ENCODE data around the gene NDUFA11.
"Not testable (repeated sequence)": the region's sequence is repeated elsewhere in the genome, so short reads cannot be mapped to it uniquely, and the experiment has no call there.

The NDUFA11 gene

GRCh38 chr19:5857203-5858081 is 46.1 kb downstream of the NDUFA11 start:
- DNase-seq (ENCODE audit: low read depth) = no peak

- DNase-seq (ENCODE audit: low read depth) = not testable (repeated sequence)
Measured at GRCh38 chr19:5855151-5855550, 48.4 kb downstream of the NDUFA11 start.

DNA sequence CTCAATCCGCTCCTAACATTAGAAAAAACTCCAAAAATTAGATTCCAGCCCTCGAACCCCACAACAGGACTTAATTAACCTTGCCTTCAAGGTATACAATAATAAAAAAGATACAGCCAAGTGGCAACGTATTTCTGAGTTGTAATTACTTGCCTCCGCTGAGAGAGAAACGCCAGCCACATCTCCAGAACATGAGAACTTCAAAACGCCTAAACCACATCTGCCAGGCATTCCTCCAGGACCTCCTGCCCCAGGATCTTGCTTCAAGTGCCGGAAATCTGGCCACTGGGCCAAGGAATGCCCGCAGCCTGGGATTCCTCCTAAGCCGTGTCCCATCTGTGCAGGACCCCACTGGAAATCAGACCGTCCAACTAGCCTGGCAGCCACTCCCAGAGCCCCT is 49.5 kb downstream of the NDUFA11 start:
- not testable (repeated sequence) for DNase-seq (ENCODE audit: low read depth)

DNA sequence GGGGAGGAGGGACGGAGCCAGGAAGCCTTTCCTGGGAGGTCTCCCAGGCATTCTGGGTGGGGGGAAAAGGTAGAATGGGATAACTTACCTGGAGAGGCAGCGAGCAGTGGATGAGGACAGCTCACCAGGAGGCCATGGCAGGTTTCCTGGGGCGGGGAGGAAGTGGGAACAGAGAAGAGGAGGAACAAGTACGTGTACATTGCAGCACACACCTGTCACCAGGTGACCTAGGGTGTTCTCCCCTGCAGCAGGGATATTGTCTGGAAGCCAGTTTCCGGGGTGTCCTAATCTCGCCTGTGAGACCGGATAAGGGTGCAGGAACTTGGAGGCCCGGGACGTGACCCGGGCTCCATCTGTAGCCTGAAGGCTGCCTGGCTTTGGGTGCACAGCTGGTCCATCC is 52.3 kb downstream of the NDUFA11 start, which contains the start of gene FUT3:
FUT3 (minus strand) TSS at position 148 of the 400 bp plus-strand sequence.
- no peak for DNase-seq (ENCODE audit: low read depth)

DNA sequence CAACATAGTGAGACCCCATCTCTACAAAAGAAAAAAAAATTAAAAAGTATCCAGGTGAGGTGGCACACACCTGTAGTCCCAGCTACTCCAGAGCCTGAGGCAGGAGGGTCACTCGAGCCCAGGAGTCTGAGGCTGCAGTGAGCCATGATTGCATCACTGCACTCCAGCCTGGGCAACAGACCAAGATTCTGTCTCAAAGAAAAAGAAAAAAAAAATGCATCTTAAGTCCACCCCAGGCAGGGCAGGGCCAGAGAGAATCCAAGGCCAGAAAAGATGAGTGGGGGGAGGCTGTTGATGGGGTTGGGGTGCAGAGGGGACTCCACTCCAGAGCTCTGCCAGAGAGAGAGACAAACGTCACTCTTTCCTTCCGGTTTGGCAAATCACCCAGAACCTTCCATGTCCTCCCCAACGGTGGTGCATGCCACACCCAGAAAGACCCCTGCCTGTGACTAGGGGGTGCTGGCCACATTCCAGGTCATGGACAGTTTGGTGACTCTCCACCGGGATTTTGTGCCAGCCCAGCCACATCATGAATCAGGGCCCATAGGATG is 52.8 kb downstream of the NDUFA11 start:
- no peak for DNase-seq (ENCODE audit: low read depth)

- DNase-seq (ENCODE audit: low read depth) = no peak
Measured at GRCh38 chr19:5850189-5850588, 53.4 kb downstream of the NDUFA11 start.

DNA sequence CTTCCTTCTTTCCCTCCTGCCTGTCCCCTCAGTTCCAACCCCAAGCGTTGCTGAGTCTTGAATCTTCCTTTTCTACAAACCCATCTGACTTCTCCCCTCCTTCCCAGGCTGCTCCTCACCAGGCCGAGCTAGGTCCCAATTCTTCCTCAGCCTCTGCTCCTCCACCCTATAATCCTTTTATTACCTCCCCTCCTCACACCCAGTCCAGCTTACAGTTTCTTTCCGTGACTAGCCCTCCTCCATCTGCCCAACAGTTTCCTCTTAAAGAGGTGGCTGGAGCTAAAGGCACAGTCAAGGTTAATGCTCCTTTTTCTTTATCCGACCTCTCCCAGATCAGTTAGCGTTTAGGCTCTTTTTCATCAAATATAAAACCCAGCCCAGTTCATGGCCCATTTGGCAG is 55.0 kb downstream of the NDUFA11 start:
- DNase-seq (ENCODE audit: low read depth) = not testable (repeated sequence)

- not testable (repeated sequence) for DNase-seq (ENCODE audit: low read depth)
Measured at GRCh38 chr19:5847846-5848245, 55.7 kb downstream of the NDUFA11 start.
